Esophagus muscularis mucosa (tissue), 3 donors: Measurements from ENCODE around the gene GNA15.

Experiments
- CTCF ChIP-seq, 3 experiments: fragments of 200-600 bp in 2 of 3; fragments of 450-650 bp in 1 of 3; sonication (generic) in 2 of 3; IDR thresholded peaks; one replicate each; pipeline ENCODE4 v1.5.1; 2017 to 2019; ENCODE audit warnings: antibody characterized with exemption in 3 of 3, mild to moderate bottlenecking in 2 of 3, moderate library complexity in 1 of 3
- POLR2A ChIP-seq: fragments of 450-650 bp; IDR thresholded peaks from one replicate; pipeline ENCODE4 v1.6.1; 2017; ENCODE audit warnings: antibody characterized with exemption, moderate library complexity, mild to moderate bottlenecking, low read depth

- TF ChIP-seq CTCF (IDR thresholded peaks at IDR 0.05): no peak
- no peak for TF ChIP-seq POLR2A
These were observed 54.1 kb downstream of the GNA15 start for GRCh38 chr19:3189702-3190469.
